ENCODE results near the gene CYP1A1. TPM values are rescaled to one million over a fixed set of nuclear protein-coding genes. Genes with fewer than 3 reads are reported as not detected.

CYP1A1 gene
- total RNA-seq, 4 donors from 2014 or later, result 1.9 to 8.3 (median 3.6) TPM; not detected in 1

GRCh38 chr15:74768099-74768770 lies 42.9 kb upstream of the CYP1A1 start:
- no peak for TF ChIP-seq CTCF (IDR thresholded peaks at IDR 0.05)

GRCh38 chr15:74767167-74768098 lies 42.1 kb upstream of the CYP1A1 start:
- DNase-seq (ENCODE audit: low spot score) (no peak), ATAC-seq (ENCODE audit: low FRiP score) (no peak)
- TF ChIP-seq CTCF (IDR thresholded peaks at IDR 0.05), result no peak

More at GRCh38 chr15:74768099-74768770, 42.9 kb upstream of the CYP1A1 start:
- DNase-seq (ENCODE audit: low spot score) (no peak), ATAC-seq (ENCODE audit: low FRiP score) (no peak)

- no peak for DNase-seq (ENCODE audit: low spot score)
- no peak for TF ChIP-seq CTCF (IDR thresholded peaks at IDR 0.05)
- no peak for ATAC-seq (ENCODE audit: low FRiP score)
Measured at GRCh38 chr15:74763416-74763815, 38.1 kb upstream of the CYP1A1 start.

- ATAC-seq (ENCODE audit: low FRiP score), result no peak
- TF ChIP-seq CTCF (IDR thresholded peaks at IDR 0.05), result no peak
- no peak for DNase-seq (ENCODE audit: low spot score)
Measured at GRCh38 chr15:74762791-74763150, 37.4 kb upstream of the CYP1A1 start.

GRCh38 chr15:74758736-74759135 lies 33.4 kb upstream of the CYP1A1 start:
- ATAC-seq (ENCODE audit: low FRiP score) (no peak), DNase-seq (ENCODE audit: low spot score) (no peak)
- TF ChIP-seq CTCF (IDR thresholded peaks at IDR 0.05), result no peak

GRCh38 chr15:74754593-74755215 lies 29.4 kb upstream of the CYP1A1 start:
- ATAC-seq (ENCODE audit: low FRiP score), result no peak
- no peak for DNase-seq (ENCODE audit: low spot score)
- no peak for TF ChIP-seq CTCF (IDR thresholded peaks at IDR 0.05)

Data from omental fat pad (tissue), 4 donors.